Ureter (tissue), 1 donor: ENCODE results near the gene CHKB. TPM values are rescaled to one million over a fixed set of nuclear protein-coding genes. Genes with fewer than 3 reads are reported as not detected.

ENCODE experiments used
- DNase-seq: peaks from one replicate; pipeline ENCODE4 v3.0.0-alpha.2; 2020; ENCODE audit warnings: low spot score
- total RNA-seq: library from RNA; stranded (reverse); gene quantifications from one replicate; pipeline ENCODE4 v1.2.4, GENCODE V29; 2023
- donor health status: DM: yes; HTN: yes; CAD: no.

CHKB gene
- total RNA-seq, 1 donor from 2014 or later, result 98.0 TPM

GRCh38 chr22:50531546-50531961 lies 51.1 kb downstream of the CHKB start:
- no peak for DNase-seq

- peak; percentile 92 for DNase-seq
Observed at GRCh38 chr22:50530877-50531545, 51.6 kb downstream of the CHKB start.

- no peak for DNase-seq
Observed at GRCh38 chr22:50530580-50530876, 52.1 kb downstream of the CHKB start.

- DNase-seq, result peak; percentile 84
Observed at GRCh38 chr22:50529897-50530579, 52.6 kb downstream of the CHKB start, which contains the start of gene TYMP. TSS of gene TYMP (minus strand) at chr22:50530012. CDS start at chr22:50529709, 303 bp downstream.

GRCh38 chr22:50529416-50529896 lies 53.2 kb downstream of the CHKB start:
- no peak for DNase-seq

Other genes starting within 250 kb of the CHKB start
- gene PPP6R2, start 239.5 kb downstream of the CHKB start, total RNA-seq, result 63.5 TPM
- 79.2 TPM for gene SBF1, start 107.8 kb downstream of the CHKB start, total RNA-seq
- 4.6 TPM for gene ADM2, start 101.3 kb downstream of the CHKB start, total RNA-seq
- gene MIOX, start 96.0 kb downstream of the CHKB start, total RNA-seq, result not detected
- gene LMF2, start 75.1 kb downstream of the CHKB start, total RNA-seq, result 63.6 TPM
- gene NCAPH2, start 74.6 kb downstream of the CHKB start, total RNA-seq, result 37.7 TPM
- gene SCO2, start 57.3 kb downstream of the CHKB start, total RNA-seq, result not detected
- 37.9 TPM for gene TYMP, start 52.8 kb downstream of the CHKB start, total RNA-seq
- 1.2 TPM for gene KLHDC7B, start 37.0 kb downstream of the CHKB start, total RNA-seq
- not detected for gene SYCE3, start 19.9 kb downstream of the CHKB start, total RNA-seq
- 62.3 TPM for gene CPT1B, start 4.4 kb downstream of the CHKB start, total RNA-seq
- gene MAPK8IP2, start 17.9 kb upstream of the CHKB start, total RNA-seq, result 0.83 TPM
- 61.9 TPM for gene ARSA, start 45.3 kb upstream of the CHKB start, total RNA-seq
- 37.1 TPM for gene SHANK3, start 90.0 kb upstream of the CHKB start, total RNA-seq
- gene ACR, start 155.4 kb upstream of the CHKB start, total RNA-seq, result 1.7 TPM
- 44.3 TPM for gene RABL2B, start 200.8 kb upstream of the CHKB start, total RNA-seq